ENCODE data around the gene IL36A. TPM values are rescaled to one million over a fixed set of nuclear protein-coding genes. Genes with fewer than 3 reads are reported as not detected.

IL36A gene
- polyA plus RNA-seq, 1 donor = not detected

- WGBS (ENCODE audit: insufficient coverage, low lambda C conversion rate) = 100% methylated on average over 1 of the region's 2 CpGs
Measured at GRCh38 chr2:113002677-113003076, 2.6 kb upstream of the IL36A start.

DNA sequence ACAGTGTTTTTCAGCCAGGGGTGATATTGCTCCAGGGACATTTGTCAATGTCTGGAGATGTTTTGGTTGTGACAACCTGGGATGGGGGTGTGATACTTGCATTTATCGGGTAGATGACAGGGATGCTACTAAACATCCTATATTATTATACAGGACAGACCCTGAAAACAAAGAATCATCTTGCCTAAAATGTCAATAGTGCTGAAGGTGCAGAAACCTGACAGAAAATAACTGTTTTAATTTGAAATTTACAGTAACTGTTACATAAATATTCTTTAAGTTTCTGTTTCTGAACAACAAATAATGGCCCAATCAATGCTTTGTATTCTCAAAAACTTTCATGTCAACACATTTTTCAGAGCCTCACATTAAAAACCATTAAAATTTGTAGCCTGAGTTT, 2.0 kb downstream of the IL36A start:
- Histone ChIP-seq H3K36me3 (ENCODE audit: control insufficient read depth, insufficient read depth, low read length) (no peaks in the 10 kb centered on the region), H3K27ac (ENCODE audit: low read length) (no peak overlapping the region), H3K27me3 (ENCODE audit: control insufficient read depth, insufficient read depth, low read length) (peaks cover 9% of the 10 kb centered on the region), H3K4me1 (ENCODE audit: control insufficient read depth, insufficient read depth, low read length) (no peaks in the 10 kb centered on the region), H3K9me3 (ENCODE audit: control insufficient read depth, low read depth, low read length) (no peaks in the 10 kb centered on the region), H3K4me3 (ENCODE audit: low read length) (no peak overlapping the region)
- DNase-seq = no peak
- no CpG with 5 or more reads among the region's 1 CpG for WGBS (ENCODE audit: insufficient coverage, low lambda C conversion rate)

More at GRCh38 chr2:113002677-113003076, 2.6 kb upstream of the IL36A start:
- Histone ChIP-seq H3K27me3 (ENCODE audit: control insufficient read depth, insufficient read depth, low read length) (peaks cover 6% of the 10 kb centered on the region), H3K4me3 (ENCODE audit: low read length) (no peak overlapping the region), H3K36me3 (ENCODE audit: control insufficient read depth, insufficient read depth, low read length) (no peaks in the 10 kb centered on the region), H3K4me1 (ENCODE audit: control insufficient read depth, insufficient read depth, low read length) (no peaks in the 10 kb centered on the region), H3K27ac (ENCODE audit: low read length) (no peak overlapping the region), H3K9me3 (ENCODE audit: control insufficient read depth, low read depth, low read length) (peaks cover 5% of the 10 kb centered on the region)
- DNase-seq = no peak

DNA sequence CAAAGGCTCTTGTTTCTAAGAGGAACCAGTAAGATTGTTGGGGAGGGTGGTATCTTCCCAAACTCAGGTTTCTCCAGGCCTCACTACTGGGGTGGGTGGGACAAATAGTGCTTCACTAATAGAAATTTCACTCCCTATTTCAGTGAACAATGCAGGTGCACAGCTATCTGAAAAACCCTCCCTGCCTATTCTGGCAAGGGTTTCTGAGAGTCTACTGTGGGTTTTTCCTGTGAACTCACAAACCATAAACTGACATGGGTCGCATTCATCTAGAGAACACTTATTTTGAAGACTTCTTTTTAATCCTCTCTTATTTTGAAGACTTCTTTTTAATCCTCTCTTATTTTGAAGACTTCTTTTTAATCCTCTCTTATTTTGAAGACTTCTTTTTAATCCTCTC, 4.4 kb downstream of the IL36A start:
- Histone ChIP-seq H3K27me3 (ENCODE audit: control insufficient read depth, insufficient read depth, low read length) (peaks cover 3% of the 10 kb centered on the region), H3K27ac (ENCODE audit: low read length) (no peak overlapping the region), H3K9me3 (ENCODE audit: control insufficient read depth, low read depth, low read length) (no peaks in the 10 kb centered on the region), H3K4me3 (ENCODE audit: low read length) (no peak overlapping the region), H3K36me3 (ENCODE audit: control insufficient read depth, insufficient read depth, low read length) (no peaks in the 10 kb centered on the region), H3K4me1 (ENCODE audit: control insufficient read depth, insufficient read depth, low read length) (no peaks in the 10 kb centered on the region)
- WGBS (ENCODE audit: insufficient coverage, low lambda C conversion rate) = no CpG with 5 or more reads among the region's 1 CpG
- DNase-seq = no peak

- peaks cover 3% of the 10 kb centered on the region for H3K27me3 ChIP-seq (ENCODE audit: control insufficient read depth, insufficient read depth, low read length)
- no peak overlapping the region for H3K4me3 ChIP-seq (ENCODE audit: low read length)
- no peak for DNase-seq
- H3K9me3 ChIP-seq (ENCODE audit: control insufficient read depth, low read depth, low read length) = no peaks in the 10 kb centered on the region
- no CpG with 5 or more reads among the region's 2 CpGs for WGBS (ENCODE audit: insufficient coverage, low lambda C conversion rate)
- H3K4me1 ChIP-seq (ENCODE audit: control insufficient read depth, insufficient read depth, low read length) = no peaks in the 10 kb centered on the region
- no peaks in the 10 kb centered on the region for H3K36me3 ChIP-seq (ENCODE audit: control insufficient read depth, insufficient read depth, low read length)
- H3K27ac ChIP-seq (ENCODE audit: low read length) = no peak overlapping the region
Measured at GRCh38 chr2:113010088-113010487, 4.8 kb downstream of the IL36A start.

- 100% methylated on average over 1 of the region's 1 CpG for WGBS (ENCODE audit: insufficient coverage, low lambda C conversion rate)
Measured at GRCh38 chr2:113011108-113011507, 5.8 kb downstream of the IL36A start.

GRCh38 chr2:113012436-113013335, 7.4 kb downstream of the IL36A start:
- H3K27me3 ChIP-seq (ENCODE audit: control insufficient read depth, insufficient read depth, low read length) = peaks cover 5% of the 10 kb centered on the region
- no peak overlapping the region for H3K4me3 ChIP-seq (ENCODE audit: low read length)
- H3K9me3 ChIP-seq (ENCODE audit: control insufficient read depth, low read depth, low read length) = no peaks in the 10 kb centered on the region
- no peaks in the 10 kb centered on the region for H3K36me3 ChIP-seq (ENCODE audit: control insufficient read depth, insufficient read depth, low read length)
- no peak for DNase-seq
- H3K4me1 ChIP-seq (ENCODE audit: control insufficient read depth, insufficient read depth, low read length) = no peaks in the 10 kb centered on the region
- 80% methylated on average over 1 of the region's 8 CpGs for WGBS (ENCODE audit: insufficient coverage, low lambda C conversion rate)
- no peak overlapping the region for H3K27ac ChIP-seq (ENCODE audit: low read length)

More at GRCh38 chr2:113011108-113011507, 5.8 kb downstream of the IL36A start:
- Histone ChIP-seq H3K27ac (ENCODE audit: low read length) (no peak overlapping the region), H3K4me3 (ENCODE audit: low read length) (no peak overlapping the region), H3K9me3 (ENCODE audit: control insufficient read depth, low read depth, low read length) (no peaks in the 10 kb centered on the region), H3K4me1 (ENCODE audit: control insufficient read depth, insufficient read depth, low read length) (no peaks in the 10 kb centered on the region), H3K36me3 (ENCODE audit: control insufficient read depth, insufficient read depth, low read length) (no peaks in the 10 kb centered on the region), H3K27me3 (ENCODE audit: control insufficient read depth, insufficient read depth, low read length) (peaks cover 3% of the 10 kb centered on the region)
- DNase-seq = no peak

DNA sequence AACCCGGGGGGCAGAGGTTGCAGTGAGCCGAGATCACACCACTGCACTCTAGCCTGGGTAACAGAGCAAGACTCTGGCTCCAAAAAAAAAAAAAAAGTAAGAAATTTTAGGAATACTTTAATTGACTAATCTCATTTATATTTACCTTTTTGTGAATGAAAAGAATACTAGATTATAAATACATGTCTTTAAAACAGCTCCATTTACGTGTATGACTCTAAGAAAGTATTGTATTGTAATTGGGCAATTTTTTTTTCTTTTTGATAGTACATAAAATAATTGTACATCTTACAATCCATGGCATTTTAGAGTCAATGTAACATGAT, 8.0 kb downstream of the IL36A start:
- Histone ChIP-seq H3K27me3 (ENCODE audit: control insufficient read depth, insufficient read depth, low read length) (peaks cover 5% of the 10 kb centered on the region), H3K36me3 (ENCODE audit: control insufficient read depth, insufficient read depth, low read length) (no peaks in the 10 kb centered on the region), H3K4me3 (ENCODE audit: low read length) (no peak overlapping the region), H3K9me3 (ENCODE audit: control insufficient read depth, low read depth, low read length) (no peaks in the 10 kb centered on the region), H3K4me1 (ENCODE audit: control insufficient read depth, insufficient read depth, low read length) (no peaks in the 10 kb centered on the region), H3K27ac (ENCODE audit: low read length) (no peak overlapping the region)
- WGBS (ENCODE audit: insufficient coverage, low lambda C conversion rate) = 100% methylated on average over 1 of the region's 3 CpGs
- no peak for DNase-seq

GRCh38 chr2:113014067-113014466, 8.8 kb downstream of the IL36A start:
- Histone ChIP-seq H3K27ac (ENCODE audit: low read length) (no peak overlapping the region), H3K36me3 (ENCODE audit: control insufficient read depth, insufficient read depth, low read length) (no peaks in the 10 kb centered on the region), H3K4me1 (ENCODE audit: control insufficient read depth, insufficient read depth, low read length) (no peaks in the 10 kb centered on the region), H3K27me3 (ENCODE audit: control insufficient read depth, insufficient read depth, low read length) (peaks cover 8% of the 10 kb centered on the region), H3K4me3 (ENCODE audit: low read length) (no peak overlapping the region), H3K9me3 (ENCODE audit: control insufficient read depth, low read depth, low read length) (no peaks in the 10 kb centered on the region)
- DNase-seq = no peak
- 75% methylated on average over 2 of the region's 2 CpGs for WGBS (ENCODE audit: insufficient coverage, low lambda C conversion rate)

- no peaks in the 10 kb centered on the region for H3K9me3 ChIP-seq (ENCODE audit: control insufficient read depth, low read depth, low read length)
- peaks cover 7% of the 10 kb centered on the region for H3K27me3 ChIP-seq (ENCODE audit: control insufficient read depth, insufficient read depth, low read length)
- no CpG with 5 or more reads among the region's 1 CpG for WGBS (ENCODE audit: insufficient coverage, low lambda C conversion rate)
- H3K36me3 ChIP-seq (ENCODE audit: control insufficient read depth, insufficient read depth, low read length) = no peaks in the 10 kb centered on the region
- H3K4me1 ChIP-seq (ENCODE audit: control insufficient read depth, insufficient read depth, low read length) = no peaks in the 10 kb centered on the region
- no peak for DNase-seq
- H3K27ac ChIP-seq (ENCODE audit: low read length) = no peak overlapping the region
- no peak overlapping the region for H3K4me3 ChIP-seq (ENCODE audit: low read length)
Measured at GRCh38 chr2:113015042-113015441, 9.8 kb downstream of the IL36A start.

- no CpG with 5 or more reads among the region's 2 CpGs for WGBS (ENCODE audit: insufficient coverage, low lambda C conversion rate)
- no peak overlapping the region for H3K27ac ChIP-seq (ENCODE audit: low read length)
- H3K36me3 ChIP-seq (ENCODE audit: control insufficient read depth, insufficient read depth, low read length) = no peaks in the 10 kb centered on the region
- H3K9me3 ChIP-seq (ENCODE audit: control insufficient read depth, low read depth, low read length) = no peaks in the 10 kb centered on the region
- H3K4me1 ChIP-seq (ENCODE audit: control insufficient read depth, insufficient read depth, low read length) = no peaks in the 10 kb centered on the region
- H3K27me3 ChIP-seq (ENCODE audit: control insufficient read depth, insufficient read depth, low read length) = peaks cover 4% of the 10 kb centered on the region
- no peak for DNase-seq
- no peak overlapping the region for H3K4me3 ChIP-seq (ENCODE audit: low read length)
Measured at GRCh38 chr2:113015655-113016054, 10.4 kb downstream of the IL36A start.

GRCh38 chr2:113018509-113018908, 13.2 kb downstream of the IL36A start:
- H3K4me1 ChIP-seq (ENCODE audit: control insufficient read depth, insufficient read depth, low read length) = no peaks in the 10 kb centered on the region
- H3K27ac ChIP-seq (ENCODE audit: low read length) = no peak overlapping the region
- no peaks in the 10 kb centered on the region for H3K9me3 ChIP-seq (ENCODE audit: control insufficient read depth, low read depth, low read length)
- H3K36me3 ChIP-seq (ENCODE audit: control insufficient read depth, insufficient read depth, low read length) = no peaks in the 10 kb centered on the region
- 86% methylated on average over 1 of the region's 3 CpGs for WGBS (ENCODE audit: insufficient coverage, low lambda C conversion rate)
- no peak for DNase-seq
- no peak overlapping the region for H3K4me3 ChIP-seq (ENCODE audit: low read length)
- H3K27me3 ChIP-seq (ENCODE audit: control insufficient read depth, insufficient read depth, low read length) = peaks cover 7% of the 10 kb centered on the region
